GM18867 (cell line): ENCODE measurements around the gene ZBTB32.

ENCODE experiments used
- ATAC-seq: cut with Tn5 transposase; IDR thresholded peaks from one replicate; pipeline ENCODE4 v1.9.1; 2021; ENCODE audit warnings: mild to moderate bottlenecking, moderate library complexity; ENCODE audit not compliant: unreplicated experiment

Gene ZBTB32

DNA sequence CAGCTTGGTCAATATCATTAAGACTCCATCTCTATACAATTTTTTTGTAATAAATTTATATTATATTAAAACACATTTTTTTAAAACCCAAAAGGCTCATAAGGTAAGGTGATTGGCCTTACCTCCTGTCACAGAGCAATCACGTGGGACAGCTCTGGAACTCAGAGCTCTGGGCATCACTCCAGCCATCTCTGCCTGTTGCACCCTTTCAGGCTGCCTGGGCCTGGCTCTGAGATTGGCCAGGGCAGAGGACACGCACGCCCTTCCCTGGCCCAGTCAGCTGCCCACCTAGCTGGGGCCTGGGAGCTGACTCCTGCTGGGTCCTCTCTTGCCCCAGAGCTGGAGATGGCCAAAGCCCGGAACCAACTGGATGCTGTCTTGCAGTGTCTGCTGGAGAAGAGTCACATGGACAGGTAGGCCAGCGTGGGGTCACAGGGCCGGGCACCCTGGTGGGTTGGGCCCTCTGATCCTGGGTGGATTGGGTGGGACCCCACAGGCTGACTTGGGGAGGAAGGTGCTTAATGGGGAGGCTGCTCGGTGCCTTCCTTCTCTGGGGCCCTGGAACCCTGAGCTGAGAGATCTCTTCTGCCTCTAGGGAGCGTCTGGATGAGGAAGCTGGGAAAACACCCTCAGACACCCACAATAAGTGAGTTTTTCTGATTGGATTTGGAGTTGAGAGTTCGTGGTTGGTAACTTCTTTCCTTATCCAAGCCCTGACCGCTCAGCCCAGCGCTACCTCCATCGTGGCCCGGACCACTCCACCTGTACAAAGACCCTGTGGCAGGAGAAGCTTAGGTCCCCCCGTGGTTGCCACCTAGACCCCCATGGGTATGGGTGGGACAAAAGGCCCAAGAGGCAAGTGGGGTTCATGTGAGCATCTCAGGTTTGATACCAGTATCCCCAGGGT, 47.7 kb downstream of the ZBTB32 start:
- no peak for ATAC-seq

DNA sequence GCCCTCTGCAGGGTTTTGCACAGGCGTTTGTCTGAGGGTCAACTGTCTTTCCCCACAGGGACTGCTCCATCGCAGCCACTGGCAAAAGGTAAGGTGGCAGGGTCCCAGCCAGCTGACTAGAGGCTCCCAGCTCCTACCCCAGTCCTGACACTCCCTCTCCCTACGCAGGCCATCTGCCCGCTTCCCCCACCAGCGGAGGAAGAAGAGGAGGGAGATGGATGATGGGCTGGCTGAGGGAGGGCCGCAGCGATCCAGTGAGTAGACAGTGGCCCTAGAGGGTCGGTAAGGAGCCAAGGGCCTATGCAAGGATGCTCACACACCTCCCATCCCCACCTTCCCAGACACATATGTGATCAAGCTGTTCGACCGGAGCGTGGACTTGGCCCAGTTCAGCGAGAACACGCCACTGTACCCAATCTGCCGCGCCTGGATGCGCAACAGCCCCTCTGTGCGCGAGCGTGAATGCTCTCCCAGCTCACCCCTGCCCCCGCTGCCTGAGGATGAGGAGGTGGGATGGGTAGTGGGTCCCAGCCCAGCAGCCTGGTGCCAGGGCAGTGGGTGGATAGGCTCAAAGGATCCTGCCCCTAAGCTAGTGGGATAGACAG, 48.5 kb downstream of the ZBTB32 start:
- no peak for ATAC-seq

DNA sequence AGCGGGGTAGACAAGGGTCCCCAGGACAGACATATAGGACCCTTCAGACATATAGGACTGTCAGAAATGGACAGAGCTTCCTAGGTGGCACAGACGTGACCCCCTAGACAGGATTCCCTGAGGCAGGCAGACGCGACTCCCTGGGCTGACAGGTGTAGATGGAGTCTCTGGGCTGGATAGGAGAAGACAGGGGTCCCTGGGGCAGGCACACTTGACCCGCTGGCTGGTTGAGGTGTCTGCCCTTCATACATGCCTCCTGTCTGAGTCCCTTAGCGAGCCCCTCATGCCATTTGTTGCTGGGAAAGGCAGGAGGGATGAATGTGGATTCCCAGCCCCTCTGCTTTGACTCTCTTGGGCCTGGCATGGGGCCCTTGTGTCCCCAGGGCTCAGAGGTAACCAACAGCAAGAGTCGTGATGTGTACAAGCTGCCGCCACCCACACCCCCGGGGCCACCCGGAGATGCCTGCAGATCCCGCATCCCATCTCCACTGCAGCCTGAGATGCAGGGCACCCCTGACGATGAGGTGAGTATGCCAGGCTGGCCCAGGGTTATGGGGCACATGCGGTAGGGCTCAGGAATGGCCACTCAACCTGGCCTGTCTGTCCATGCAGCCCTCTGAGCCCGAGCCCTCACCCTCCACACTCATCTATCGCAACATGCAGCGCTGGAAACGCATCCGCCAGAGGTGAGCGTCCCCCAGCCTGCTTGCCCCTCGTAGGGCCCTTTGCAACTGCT, 49.4 kb downstream of the ZBTB32 start:
- no peak for ATAC-seq

DNA sequence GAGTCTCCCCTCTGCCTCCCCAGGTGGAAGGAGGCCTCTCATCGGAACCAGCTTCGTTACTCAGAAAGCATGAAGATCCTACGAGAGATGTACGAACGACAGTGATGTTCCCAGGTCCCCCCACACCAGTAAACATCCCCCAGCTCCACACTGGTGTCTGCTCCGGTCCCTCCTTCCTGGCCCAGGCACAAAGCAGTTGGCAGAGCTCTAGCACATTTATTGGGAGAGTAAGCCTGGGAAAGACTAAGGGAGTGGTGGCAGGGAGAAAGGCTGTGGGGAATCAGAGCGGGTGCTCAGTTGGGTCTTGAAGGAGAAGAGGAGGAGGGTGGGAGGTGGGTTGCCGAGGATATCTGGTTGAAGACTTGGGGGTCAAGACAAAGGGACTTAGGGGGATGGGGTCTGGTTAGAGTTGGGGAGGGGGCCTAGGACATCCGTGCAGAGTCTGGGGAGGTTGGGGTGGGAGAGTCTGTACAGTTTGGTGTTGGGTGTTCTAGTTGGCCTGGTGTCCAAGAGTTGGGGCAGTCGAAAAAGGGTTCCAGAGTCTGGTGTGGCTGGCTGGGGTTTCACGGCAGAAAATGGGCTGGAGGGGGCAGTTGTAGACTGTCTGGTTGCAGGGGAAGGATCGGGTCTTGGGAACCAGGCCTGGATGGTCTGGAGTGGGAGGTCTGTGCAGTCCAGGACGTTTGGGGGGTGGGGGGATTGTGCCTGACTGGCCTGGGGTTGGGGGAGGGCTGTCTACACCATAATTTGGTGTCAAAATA, 50.2 kb downstream of the ZBTB32 start:
- ATAC-seq = no peak

DNA sequence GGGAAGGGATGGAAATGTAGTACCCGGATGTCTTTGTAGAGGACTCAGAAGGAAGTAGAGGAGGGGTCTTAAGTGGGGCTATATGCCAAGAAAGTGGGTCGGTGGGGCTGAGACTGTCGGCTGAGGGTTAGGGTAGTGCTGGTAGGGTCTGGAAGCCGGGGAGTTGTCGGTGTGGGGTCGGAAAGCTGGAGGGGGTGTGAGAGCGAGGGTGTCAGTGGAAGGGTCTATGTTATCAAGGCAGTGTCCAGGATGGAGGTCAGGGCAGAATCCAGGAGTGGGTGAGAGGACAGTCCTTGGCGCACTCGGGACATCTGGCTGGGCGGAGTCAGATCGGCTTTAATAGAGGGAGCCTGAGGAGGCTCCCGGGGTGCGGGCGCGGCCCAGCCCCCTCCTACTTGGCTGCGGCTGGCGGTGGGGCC, 50.8 kb downstream of the ZBTB32 start:
- ATAC-seq = no peak

DNA sequence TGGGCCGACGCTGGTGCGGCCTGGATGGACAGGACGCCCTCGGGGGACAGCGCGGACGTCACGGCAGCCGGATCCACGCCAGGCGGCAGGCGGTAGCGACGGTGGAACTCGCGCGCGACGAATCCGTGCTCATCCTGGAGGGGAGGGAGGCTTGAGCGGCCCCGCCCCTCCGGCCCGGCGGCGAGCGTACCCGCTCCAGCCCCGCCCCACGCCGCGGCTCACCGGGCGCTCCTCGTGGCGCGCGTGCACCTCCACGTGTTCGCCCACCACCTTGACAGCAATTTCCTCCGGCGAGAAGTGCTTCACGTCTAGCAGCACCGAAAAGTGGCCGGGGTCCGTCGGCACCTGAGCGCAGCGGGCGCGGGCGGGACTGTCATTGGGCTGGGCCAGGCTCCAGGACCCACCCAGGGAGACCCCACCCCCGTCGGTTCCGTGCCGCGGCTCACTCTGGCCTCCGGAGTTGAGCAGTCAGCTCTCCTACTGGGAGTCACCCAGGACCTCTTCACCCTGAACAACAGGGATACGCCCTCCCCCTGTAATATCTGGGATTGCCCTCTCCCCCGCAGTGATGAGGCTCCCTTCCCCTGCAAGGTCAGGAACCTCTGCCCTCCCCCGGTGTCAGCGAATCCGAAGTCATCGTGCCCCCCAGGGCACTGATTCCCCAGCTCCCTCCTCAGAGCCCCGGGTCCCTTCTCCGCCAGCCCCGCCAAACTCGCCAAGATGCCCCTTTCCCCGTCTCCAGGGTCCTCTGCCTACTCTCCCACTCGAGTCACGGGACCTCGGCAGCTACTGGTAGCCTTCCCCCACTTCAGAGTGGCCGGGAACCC, 51.4 kb downstream of the ZBTB32 start:
- ATAC-seq = no peak

DNA sequence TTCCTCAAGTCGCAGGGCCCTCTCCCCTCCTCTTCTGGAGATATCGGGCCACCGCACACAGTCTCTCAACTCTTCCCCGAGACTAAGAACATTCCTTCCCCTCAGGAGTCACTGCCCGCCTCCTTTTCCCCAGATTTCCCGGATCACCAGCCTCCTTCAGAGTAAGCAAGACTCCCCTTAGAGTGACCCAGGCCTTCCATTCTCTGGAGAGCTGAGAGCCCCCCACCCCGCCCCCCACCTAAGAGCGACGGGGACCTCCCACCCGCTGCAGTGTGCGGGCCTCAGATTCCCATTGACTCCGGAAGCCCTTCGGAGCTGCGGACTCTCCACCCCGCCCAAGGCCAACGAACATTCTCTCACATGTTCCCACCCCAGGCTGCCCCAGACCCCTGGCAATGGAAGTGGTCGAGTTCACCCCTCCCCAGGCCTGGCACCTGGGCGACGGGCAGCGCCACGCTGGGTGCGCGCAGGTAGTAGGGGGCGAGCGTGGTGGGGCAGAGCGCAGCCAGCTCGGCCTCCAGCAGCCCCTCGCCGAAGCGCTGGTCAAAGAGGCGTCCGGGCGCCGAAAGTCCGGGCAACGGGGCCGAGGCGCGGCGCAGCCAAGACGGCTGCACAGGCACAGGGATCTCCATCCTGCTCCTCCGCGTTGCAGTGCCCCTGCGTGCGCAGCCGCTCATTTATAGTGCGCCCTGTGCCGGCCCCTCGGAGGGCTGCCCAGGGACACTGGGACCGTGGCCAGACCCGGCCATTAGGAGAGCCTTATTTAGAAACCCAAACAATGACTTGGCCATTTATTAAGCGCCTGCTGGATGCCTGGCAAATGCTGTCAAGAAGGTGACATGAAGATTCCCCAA, 52.2 kb downstream of the ZBTB32 start, which contains the start of gene HSPB6:
TSS of gene HSPB6 (minus strand) at position 653 of the 854 bp plus-strand sequence. CDS start at position 632, 21 bp downstream.
- no peak for ATAC-seq

DNA sequence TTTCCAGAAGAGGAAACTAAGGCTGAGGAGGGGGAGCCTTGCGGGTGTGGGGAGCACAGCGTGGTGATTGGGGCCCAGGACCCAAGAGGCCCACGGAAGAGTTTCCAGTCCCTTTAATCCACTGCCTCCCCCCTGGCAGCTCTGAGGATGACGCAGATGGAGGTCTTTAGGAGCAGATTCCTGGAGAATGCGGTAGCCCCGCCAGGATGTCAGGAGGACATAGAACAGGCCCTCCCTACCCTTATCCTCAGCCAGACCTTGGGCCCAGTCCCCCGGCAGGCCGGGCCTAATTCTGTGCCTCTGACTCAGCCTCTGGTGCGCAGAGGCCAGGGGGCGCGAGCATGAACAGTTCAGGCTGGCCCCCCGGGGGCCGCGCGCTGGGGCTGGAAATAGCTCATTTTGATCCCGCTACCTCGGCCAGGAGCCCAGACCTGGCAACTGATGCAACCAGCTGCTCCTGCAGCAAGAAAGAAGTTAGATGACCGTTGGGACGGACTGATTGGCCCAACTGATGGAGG, 52.9 kb downstream of the ZBTB32 start:
- ATAC-seq = no peak

DNA sequence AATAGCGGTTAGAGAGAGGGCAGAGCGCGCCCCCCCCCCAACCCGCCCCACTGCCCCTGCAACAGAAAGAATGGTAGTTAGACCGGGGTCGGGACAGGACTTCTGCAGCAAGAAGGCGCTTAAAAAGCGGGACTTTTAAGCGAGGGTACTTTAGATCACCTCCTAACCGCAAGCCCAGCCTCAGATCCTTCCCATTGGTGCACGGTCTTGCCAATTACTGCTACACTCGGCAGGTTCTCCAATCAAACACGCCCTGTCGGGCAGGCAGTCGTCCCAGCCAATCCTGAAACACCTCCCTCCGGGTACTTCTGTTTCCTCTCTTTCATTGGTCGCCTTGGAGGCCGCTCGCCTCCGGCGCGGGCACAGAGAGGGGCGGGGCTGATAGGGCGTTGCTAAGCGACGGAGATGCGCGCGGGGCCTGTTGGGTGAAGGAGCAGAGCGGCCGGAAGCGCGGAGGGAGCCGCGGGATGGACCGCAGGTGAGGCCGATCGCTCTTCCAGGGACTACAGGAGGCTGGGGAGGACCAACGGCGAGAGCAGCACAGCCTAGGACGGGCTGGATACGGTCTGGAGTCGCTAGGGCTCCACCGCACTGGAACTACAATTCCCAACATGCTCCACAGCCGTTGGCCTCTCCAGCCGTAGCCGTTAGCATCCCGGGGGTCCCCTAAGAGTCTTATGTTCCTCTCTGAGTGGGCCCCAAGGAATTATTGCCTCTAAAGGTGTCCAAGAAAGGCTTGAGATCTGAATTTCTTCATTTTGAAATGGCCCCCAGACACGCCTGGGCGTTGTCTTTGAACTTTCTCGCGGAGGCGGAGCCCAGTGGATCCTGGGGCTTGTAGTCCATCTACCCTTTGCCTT, 53.6 kb downstream of the ZBTB32 start, which contains the start of gene PROSER3:
TSS of gene PROSER3 (plus strand) at position 428 of the 860 bp plus-strand sequence. CDS start at position 468, 40 bp downstream.
- peak; percentile 93 for ATAC-seq

DNA sequence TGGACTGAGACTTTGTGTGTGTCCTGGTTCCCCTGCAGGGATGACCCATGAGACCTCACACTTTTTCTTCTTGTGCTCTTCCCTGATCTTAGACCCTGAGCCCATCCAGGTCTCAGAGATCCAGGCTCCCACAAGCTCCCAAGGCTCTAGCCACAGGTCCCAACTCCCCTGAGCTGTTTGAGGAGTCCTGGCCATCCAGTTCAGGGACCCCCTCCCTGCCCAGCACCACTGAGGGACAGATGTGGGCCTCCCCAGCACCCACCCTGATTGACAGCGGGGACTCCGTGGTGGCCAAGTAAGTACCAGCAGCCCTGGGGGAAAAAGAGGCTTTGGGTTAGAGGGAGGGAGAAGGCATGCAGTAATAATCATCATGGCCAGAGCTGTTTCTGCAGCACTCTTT, 55.3 kb downstream of the ZBTB32 start:
- no peak for ATAC-seq

DNA sequence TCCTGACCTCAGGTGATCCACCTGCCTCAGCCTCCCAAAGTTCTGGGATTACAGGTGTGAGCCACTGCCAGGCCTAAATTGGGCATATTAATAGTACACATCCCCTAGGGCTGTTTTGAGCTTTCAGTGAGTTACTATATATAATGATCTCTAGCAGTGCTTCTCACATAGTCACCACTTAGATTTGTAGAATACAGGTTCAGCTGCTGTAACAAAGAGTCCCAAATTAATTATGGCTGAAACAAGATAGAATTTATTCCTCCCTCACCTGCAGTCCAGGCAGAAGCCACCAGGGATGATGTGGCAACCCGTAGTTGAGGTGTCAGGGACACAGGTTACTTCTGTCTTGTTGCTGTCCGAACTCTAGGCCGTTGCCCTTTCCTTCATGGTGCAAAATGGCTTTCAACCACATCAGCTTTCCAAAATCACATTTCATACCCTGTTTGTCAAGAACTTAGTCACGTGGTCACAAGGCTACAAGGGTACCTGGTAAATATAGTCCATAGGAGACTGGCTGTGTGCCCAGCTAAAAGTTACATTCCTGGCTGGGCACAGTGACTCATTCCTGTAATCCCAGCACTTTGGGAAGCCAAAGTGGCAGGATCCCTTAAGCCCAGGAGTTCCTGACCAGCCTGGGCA, 56.5 kb downstream of the ZBTB32 start:
- ATAC-seq = no peak

DNA sequence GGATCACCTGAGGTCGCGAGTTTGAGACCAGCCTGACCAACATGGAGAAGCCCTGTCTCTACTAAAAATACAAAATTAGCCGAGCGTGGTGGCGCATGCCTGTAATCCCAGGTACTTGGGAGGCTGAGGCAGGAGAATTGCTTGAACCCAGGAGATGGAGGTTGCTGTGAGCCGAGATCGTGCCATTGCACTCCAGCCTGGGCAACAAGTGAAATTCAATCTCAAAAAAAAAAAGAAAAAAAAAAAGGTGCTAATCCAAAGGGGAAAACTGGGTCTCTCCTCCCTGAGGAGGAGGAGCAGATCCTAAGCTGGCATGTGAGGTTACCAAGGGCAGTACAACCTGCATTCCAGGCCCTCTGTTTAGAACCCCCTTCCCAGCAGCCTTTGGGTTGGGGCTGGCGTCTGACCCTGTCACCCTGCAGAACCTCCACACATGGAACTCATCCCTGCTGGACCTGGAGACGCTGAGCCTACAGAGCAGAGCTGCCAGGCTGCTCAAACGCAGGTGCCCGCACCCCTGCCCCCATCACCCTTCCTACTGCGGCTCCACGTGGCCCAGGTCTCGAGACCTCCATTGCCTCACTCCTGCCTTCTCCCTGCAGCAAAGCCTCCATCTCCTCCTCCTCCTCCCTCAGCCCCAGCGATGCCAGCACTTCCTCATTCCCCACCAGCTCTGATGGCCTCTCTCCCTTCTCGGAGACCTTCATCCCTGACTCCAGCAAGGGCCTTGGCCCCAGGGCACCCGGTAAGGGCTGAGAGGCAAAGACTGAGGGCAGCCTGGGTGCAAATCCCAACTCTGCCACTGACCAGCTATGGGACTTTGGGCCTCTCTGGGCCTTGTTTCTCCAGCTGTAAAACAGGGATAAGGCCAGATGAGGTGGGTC, 60.3 kb downstream of the ZBTB32 start:
- ATAC-seq = no peak
